Caco-2 (cell line): Measurements from ENCODE around the gene FAM120B. TPM values are rescaled to one million over a fixed set of nuclear protein-coding genes. Genes with fewer than 3 reads are reported as not detected.

Source experiments
- BruUV-seq: library from RNA; stranded (reverse); fragments of 400-500 nt; replicated peaks from 2 replicates; lab custom pipeline; 2021; lab: Mats Ljungman, UMichigan
- CTCF ChIA-PET: fragments of 300-600 bp; sonication (Branson Sonifier 250); formaldehyde crosslinking; loops from one replicate; lab custom pipeline; 2022; ENCODE audit warnings: antibody characterized with exemption; lab: Charles Lee
- POLR2A ChIA-PET: fragments of 300-600 bp; sonication (Branson Sonifier 250); formaldehyde crosslinking; loops from one replicate; lab custom pipeline; 2022; ENCODE audit warnings: antibody characterized with exemption; lab: Charles Lee
- DNase-seq, 2 experiments: peaks; one replicate each; pipeline versions ENCODE4 v3.0.0 to v3.0.0-alpha.2; 2020 to 2022
- H3K27me3 ChIP-seq: replicated peaks from 2 replicates; pipeline ENCODE4 v1.6.0; 2011; ENCODE audit warnings: low read length; ENCODE audit not compliant: control insufficient read depth, insufficient read depth
- H3K36me3 ChIP-seq: 2 replicates; pipeline ENCODE4 v1.5.1; 2011; ENCODE audit warnings: low read length; ENCODE audit not compliant: control insufficient read depth, insufficient read depth
- H3K4me1 ChIP-seq: fragments of 250-450 bp; sonication (Bioruptor Pico); 2 replicates; pipeline ENCODE4 v1.5.1; 2020; ENCODE audit warnings: mild to moderate bottlenecking
- H3K4me3 ChIP-seq: 2 replicates; pipeline ENCODE4 v1.5.1; 2011; ENCODE audit warnings: low read depth, mild to moderate bottlenecking, control low read depth, low read length
- H3K9me3 ChIP-seq: fragments of 250-450 bp; sonication (Bioruptor Pico); 2 replicates; pipeline ENCODE4 v1.5.1; 2020; ENCODE audit warnings: mild to moderate bottlenecking, moderate library complexity
- H3K27ac Mint-ChIP-seq: one replicate; pipeline ENCODE4 v1.8.0; 2022; ENCODE audit warnings: mixed read lengths; ENCODE audit not compliant: unreplicated experiment
- H3K27me3 Mint-ChIP-seq: one replicate; pipeline ENCODE4 v1.8.0; 2022; ENCODE audit warnings: mixed read lengths; ENCODE audit not compliant: insufficient read depth, unreplicated experiment
- H3K36me3 Mint-ChIP-seq: one replicate; pipeline ENCODE4 v1.8.0; 2022; ENCODE audit warnings: mild to moderate bottlenecking, mixed read lengths; ENCODE audit not compliant: insufficient read depth, unreplicated experiment
- H3K4me1 Mint-ChIP-seq: one replicate; pipeline ENCODE4 v1.8.0; 2022; ENCODE audit warnings: low read depth, mixed read lengths; ENCODE audit not compliant: unreplicated experiment
- H3K4me3 Mint-ChIP-seq: one replicate; pipeline ENCODE4 v1.8.0; 2022; ENCODE audit warnings: mild to moderate bottlenecking, moderate library complexity, mixed read lengths; ENCODE audit not compliant: unreplicated experiment
- H3K9me3 Mint-ChIP-seq: one replicate; pipeline ENCODE4 v1.8.0; 2022; ENCODE audit warnings: mixed read lengths; ENCODE audit not compliant: unreplicated experiment
- CTCF ChIP-seq, 2 experiments: fragments of 200-600 bp in 1 of 2; IDR thresholded peaks; 1 replicate in 1 of 2; 2 replicates in 1 of 2; pipeline versions ENCODE4 v1.5.1 to v1.8.0; 2011 to 2022; ENCODE audit warnings: antibody characterized with exemption in 1 of 2, control low read depth in 1 of 2, inconsistent platforms in 1 of 2, low read depth in 1 of 2, low read length in 1 of 2, mild to moderate bottlenecking in 1 of 2, moderate library complexity in 1 of 2; ENCODE audit not compliant: insufficient read depth in 1 of 2, severe bottlenecking in 1 of 2, unreplicated experiment in 1 of 2
- intact Hi-C: fragments of 100-400 bp; cut with micrococcal nuclease; formaldehyde crosslinking; loops from one replicate; pipeline ENCODE4 v1.10.0; 2022; ENCODE audit not compliant: unreplicated experiment
- total RNA-seq: library from RNA; stranded (reverse); gene quantifications from 2 replicates; pipeline ENCODE4 v1.2.3, GENCODE V29; 2022

Gene FAM120B
- total RNA-seq, 1 experiment from 2014 or later = 21.0 TPM

- no peak for TF ChIP-seq CTCF (IDR thresholded peaks at IDR 0.05; ENCODE audit: insufficient read depth in 1 of 2, low read depth in 1 of 2, low read length in 1 of 2, severe bottlenecking in 1 of 2, unreplicated experiment in 1 of 2)
- ChIA-PET CTCF (no interaction called here), POLR2A (no interaction called here)
- H3K27me3 Mint-ChIP-seq = no peaks in the 10 kb centered on the region
- intact Hi-C loops = no loop called here
- H3K4me3 Mint-ChIP-seq = no peak overlapping the region
- DNase-seq = no peak
- no peaks in the 10 kb centered on the region for H3K27me3 ChIP-seq
- H3K4me1 Mint-ChIP-seq = peaks cover 27% of the 10 kb centered on the region
- H3K27ac Mint-ChIP-seq = no peak overlapping the region
- BruUV-seq = no TSS peak
- no peaks in the 10 kb centered on the region for H3K9me3 Mint-ChIP-seq
- no peaks in the 10 kb centered on the region for H3K9me3 ChIP-seq
- H3K36me3 Mint-ChIP-seq = no peaks in the 10 kb centered on the region
- H3K36me3 ChIP-seq = no peaks in the 10 kb centered on the region
- no peak overlapping the region for H3K4me3 ChIP-seq
- peaks cover 24% of the 10 kb centered on the region for H3K4me1 ChIP-seq
Observed at GRCh38 chr6:170270984-170271593, 35.5 kb upstream of the FAM120B start.

- Histone ChIP-seq H3K36me3 (no peaks in the 10 kb centered on the region), H3K4me1 (peaks cover 21% of the 10 kb centered on the region), H3K9me3 (no peaks in the 10 kb centered on the region), H3K27me3 (no peaks in the 10 kb centered on the region), H3K4me3 (no peak overlapping the region)
- ChIA-PET CTCF (no interaction called here), POLR2A (no interaction called here)
- DNase-seq = no peak
- no peaks in the 10 kb centered on the region for H3K9me3 Mint-ChIP-seq
- no peak overlapping the region for H3K4me3 Mint-ChIP-seq
- no peaks in the 10 kb centered on the region for H3K27me3 Mint-ChIP-seq
- TF ChIP-seq CTCF (IDR thresholded peaks at IDR 0.05; ENCODE audit: insufficient read depth in 1 of 2, low read depth in 1 of 2, low read length in 1 of 2, severe bottlenecking in 1 of 2, unreplicated experiment in 1 of 2) = no peak
- H3K36me3 Mint-ChIP-seq = no peaks in the 10 kb centered on the region
- BruUV-seq = no TSS peak
- peaks cover 20% of the 10 kb centered on the region for H3K4me1 Mint-ChIP-seq
- intact Hi-C loops = no loop called here
- no peak overlapping the region for H3K27ac Mint-ChIP-seq
Observed at GRCh38 chr6:170271771-170272314, 34.7 kb upstream of the FAM120B start.

- Histone ChIP-seq H3K27me3 (no peaks in the 10 kb centered on the region), H3K9me3 (no peaks in the 10 kb centered on the region), H3K4me1 (peaks cover 21% of the 10 kb centered on the region), H3K4me3 (no peak overlapping the region), H3K36me3 (no peaks in the 10 kb centered on the region)
- peaks cover 20% of the 10 kb centered on the region for H3K4me1 Mint-ChIP-seq
- CTCF ChIA-PET = no interaction called here
- DNase-seq = no peak
- intact Hi-C loops = no loop called here
- no peak overlapping the region for H3K4me3 Mint-ChIP-seq
- BruUV-seq = no TSS peak
- H3K27me3 Mint-ChIP-seq = no peaks in the 10 kb centered on the region
- no peak for TF ChIP-seq CTCF (IDR thresholded peaks at IDR 0.05; ENCODE audit: insufficient read depth in 1 of 2, low read depth in 1 of 2, low read length in 1 of 2, severe bottlenecking in 1 of 2, unreplicated experiment in 1 of 2)
- no peak overlapping the region for H3K27ac Mint-ChIP-seq
- no peaks in the 10 kb centered on the region for H3K9me3 Mint-ChIP-seq
- no peaks in the 10 kb centered on the region for H3K36me3 Mint-ChIP-seq
- POLR2A ChIA-PET = no interaction called here
Observed at GRCh38 chr6:170272341-170273065, 34.1 kb upstream of the FAM120B start.
